HG03469 (cell line): ENCODE data around the gene LRP8.

Source experiments
- ATAC-seq: cut with Tn5 transposase; IDR thresholded peaks from one replicate; pipeline ENCODE4 v1.9.1; 2021; ENCODE audit warnings: mild to moderate bottlenecking, moderate library complexity, moderate number of reproducible peaks; ENCODE audit not compliant: unreplicated experiment

Gene LRP8

DNA sequence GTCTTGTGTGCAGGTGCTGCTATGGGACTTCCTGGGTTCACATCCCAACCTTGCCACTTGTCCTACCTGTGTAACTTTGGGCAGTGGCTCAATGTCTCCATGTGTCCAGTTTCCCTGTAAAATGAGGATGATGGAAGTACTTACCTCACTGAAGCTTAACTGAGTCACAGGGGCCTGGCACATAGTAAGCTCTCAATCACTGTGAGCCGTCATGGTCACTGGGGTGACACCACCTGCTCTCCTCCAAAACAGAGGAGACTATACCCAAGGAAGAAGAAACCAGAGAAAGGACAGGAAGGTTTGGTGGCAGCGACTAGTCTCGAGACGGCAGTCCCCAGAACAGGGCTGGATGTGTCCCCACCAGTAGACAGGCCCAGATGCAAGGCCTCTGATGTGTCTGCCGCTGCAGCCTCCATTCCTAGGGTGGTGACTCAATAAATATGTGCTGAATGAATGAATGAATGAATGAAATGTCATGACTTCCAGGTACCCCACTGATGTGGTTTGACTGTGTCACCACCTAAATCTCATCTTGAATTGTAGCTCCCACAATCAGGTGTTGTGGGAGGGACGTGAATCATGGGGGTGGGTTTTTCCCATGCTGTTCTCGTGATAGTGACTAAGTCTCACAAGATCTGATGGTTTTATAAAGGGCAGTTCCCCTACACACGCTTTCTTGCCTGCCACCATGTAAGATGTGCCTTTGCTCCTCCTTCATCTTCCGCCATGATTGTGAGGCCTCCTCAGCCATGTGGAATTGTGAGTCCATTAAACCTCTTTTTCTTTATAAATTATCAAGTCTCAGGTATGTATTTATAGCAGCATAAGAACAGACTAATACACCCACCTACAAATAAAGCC lies 13.0 kb upstream of the LRP8 start:
- ATAC-seq = no peak

DNA sequence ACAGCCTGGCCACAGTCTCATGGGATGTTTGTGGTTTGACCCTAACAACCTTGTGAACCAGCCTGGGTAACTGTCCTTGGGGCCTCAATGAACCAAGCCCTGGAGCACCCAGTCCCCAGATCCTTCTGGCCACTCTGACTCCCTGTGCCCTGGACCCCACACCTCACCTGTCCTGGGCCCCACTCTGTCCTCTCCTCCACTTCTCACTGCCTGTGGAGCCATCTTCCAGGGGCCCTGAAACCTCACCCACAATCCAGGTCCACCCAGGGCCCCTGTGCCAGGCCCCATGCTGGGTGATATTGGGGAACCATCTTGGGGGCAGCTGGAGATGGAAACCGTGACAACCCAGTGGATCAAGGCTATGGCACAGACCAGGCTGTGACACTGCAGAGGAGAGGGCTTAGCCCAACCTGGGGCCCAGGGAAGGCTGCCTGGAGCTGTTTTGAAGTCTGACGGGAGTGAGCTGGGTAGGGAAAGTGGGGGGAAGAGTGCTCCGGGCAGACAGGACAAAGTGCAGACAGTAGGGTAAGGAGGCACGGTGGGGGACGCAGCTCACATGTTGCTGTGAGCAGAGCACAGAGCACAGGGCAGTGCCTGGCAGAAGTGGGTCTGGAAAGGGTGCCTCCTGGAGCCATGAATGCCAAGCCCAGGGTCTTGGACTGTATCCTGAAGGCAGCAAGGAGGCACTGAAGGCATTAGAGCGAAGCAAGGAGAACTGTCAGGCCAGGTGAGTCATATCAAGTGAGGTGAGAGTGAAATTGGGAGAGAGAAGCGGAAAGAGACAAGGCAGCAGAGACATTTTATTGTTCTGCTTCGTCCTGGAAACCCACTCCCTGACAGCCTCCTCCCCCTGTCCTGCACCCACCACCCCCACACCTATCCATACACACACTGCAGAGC lies 12.1 kb upstream of the LRP8 start:
- ATAC-seq = no peak

DNA sequence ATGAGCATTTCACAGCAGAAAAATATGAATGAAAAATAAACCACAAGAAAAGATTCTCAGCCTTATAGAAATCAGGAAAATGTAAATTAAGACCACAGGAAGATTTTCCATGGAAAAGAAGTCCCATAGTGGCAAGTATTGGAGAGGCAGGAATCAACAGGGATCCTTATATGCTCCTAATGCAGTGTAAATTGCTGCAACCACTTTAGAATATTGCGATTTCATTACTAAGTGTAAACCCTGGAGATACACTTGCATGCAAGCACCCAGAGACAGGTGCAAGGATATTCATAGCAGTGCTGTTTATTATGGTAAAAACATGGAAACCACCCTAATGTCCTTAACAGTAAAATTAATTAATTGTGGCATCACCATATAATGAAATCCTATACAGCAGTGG lies 10.6 kb upstream of the LRP8 start:
- no peak for ATAC-seq

DNA sequence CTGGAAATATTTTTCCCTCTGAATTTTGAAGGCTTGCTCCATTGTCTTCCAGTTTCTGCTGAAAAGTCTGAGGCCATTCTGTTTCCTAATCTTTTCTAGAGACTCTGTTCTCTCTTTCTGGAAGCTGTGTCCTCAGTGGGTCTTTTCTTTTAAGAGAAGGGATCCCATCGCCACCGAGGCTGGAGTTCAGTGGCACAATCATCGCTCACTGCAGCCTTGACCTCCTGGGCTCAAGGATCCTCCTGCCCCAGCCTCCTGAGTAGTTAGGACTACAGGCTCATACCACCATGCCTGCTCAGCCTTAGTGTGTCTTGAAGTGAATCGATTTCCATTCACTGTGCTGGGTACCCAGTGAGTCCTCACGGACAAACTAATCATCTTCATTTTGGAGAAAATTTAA lies 9.6 kb upstream of the LRP8 start:
- no peak for ATAC-seq

DNA sequence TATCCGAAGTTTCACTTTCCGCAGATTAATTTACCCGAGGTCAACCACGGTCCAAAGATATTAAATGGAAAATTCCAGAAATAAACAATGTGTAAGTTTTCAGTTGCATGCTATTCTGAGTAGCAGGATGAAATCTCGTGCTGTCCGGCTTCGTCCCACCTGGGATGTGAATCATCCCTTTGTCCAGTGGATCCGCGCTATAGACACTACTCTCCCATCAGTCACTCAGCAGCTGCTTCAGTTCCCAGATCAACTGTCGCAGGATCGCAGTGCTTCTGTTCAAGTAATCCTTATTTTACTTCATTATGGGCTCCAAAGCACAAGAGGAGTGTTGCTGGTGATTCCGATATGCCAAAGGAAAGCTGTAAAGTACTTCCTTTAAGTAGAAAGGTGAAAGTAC lies 8.3 kb upstream of the LRP8 start:
- ATAC-seq = no peak

DNA sequence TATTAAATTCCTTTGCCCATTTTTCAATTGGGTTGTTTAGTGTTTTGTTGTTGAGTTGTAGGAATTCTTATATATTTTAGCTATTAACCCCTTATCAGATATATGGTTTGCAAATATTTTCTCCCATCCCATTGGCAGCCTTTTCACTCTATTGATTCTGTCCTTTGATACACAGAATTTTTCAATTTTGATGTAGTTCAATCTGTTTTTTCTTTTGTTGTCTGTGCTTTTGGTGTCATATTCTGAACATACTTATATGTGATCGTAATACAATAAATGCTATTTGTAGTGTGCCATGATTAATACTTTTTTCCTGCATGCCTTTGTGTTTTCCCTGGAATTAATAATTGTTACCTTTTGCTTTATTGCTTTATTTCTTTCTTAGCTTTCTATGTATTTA lies 7.8 kb upstream of the LRP8 start:
- no peak for ATAC-seq

DNA sequence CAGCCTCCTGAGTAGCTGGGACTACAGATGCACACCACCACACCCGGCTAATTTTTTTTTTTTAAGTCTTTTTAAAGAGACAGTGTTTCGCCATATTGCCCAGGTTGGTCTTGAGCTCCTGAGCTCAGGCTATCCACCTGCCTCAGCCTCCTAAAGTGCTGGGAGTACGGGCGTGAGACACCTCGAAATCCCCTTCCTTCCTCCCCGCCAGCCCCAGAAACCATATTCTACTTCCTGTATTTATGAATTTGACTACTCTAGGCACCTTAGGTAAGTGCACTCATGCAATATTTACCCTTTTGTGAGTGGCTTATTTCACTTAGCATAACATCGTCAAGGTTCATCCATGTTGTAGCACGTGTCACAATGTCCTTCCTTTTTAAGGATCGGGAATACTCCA lies 6.9 kb upstream of the LRP8 start:
- no peak for ATAC-seq

DNA sequence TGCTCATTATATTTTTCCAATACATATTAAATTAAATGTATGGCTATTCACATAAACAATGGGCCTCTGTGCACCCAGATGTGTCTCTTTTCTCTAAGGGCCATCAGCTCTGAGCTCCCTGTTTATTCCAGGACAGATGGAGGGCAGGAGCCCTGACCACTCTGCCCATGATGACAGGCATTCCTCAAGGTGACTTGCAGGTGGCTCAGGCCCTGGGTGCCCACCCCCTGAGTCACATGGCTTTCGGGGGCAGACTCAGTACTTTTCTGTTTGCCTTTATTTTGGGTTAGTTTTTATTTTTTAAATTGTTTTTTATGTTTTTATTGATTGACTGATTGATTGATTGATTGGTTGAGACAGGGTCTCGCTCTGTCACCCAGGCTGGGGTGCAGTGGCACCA lies 6.4 kb upstream of the LRP8 start:
- no peak for ATAC-seq

DNA sequence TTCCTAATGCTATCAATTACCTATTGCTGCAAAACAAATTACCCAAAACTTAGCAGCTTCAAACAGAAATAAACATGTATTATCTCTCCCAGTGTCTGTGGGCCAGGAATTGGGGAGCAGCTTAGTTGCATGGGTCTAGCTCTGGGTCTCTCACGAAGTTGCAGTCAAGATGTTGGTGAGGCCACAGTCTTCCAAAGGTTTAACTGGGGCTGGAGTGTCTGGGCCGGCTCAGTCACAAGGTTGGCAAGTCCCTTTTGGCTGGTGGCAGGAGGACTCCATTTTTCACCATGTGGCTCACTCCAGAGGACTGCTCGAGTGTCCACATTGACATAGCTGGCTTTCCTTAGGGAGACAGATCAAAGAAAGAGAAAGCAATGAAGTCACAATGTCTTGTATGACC lies 5.0 kb upstream of the LRP8 start:
- no peak for ATAC-seq

DNA sequence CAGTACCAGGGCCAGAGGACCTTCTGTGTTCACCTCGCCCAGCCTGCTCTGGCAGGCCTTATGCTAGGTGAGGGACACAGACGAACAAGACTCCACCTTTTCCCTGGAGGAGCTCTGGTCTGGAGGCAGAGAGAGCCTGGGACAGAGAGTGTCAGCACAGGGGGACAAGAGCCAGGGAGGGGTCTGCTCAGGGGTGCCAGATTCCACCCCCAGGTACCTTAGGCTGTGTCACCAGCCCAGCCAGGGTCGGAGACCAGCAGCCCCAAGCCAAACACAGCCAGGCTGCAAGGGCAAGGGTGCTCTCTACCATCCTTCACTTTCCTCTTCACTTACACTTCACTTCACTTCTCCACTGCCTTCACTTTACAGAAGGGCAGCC lies 4.3 kb upstream of the LRP8 start:
- ATAC-seq = no peak

DNA sequence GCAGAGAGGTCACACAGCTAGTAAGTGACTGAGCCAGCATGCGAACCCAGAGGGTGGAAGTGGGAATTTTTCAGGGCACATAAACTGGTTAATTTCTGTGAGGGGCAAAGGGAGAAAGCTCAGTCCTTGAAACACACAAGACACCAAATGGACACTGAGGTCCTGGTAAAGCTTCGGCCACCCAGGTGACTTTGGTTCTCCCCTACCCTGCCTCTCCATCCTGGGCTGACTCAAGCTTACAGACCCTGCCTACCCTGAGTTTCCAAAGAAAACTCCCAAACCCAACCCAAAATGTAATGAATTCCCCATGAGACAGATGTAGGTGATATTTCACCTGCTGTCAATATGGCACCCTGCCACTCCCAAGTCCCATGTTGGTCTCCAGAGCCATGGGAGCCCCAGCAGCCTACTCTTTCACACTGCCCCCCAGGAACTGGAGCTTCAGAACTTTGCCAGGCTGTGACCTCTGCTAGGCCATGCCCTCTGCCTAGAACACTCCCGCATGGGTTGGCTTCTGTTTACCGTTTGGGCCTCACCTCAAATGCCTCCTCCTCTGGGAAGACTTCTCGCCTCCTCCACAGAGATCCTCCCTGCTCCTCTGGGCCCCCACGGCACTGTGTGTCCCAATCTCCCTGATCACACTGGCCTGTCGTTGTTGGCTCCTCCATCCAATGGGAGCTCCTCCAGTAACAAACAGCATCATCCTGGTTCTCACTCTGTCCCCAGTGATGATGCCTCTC lies 3.7 kb upstream of the LRP8 start:
- no peak for ATAC-seq

DNA sequence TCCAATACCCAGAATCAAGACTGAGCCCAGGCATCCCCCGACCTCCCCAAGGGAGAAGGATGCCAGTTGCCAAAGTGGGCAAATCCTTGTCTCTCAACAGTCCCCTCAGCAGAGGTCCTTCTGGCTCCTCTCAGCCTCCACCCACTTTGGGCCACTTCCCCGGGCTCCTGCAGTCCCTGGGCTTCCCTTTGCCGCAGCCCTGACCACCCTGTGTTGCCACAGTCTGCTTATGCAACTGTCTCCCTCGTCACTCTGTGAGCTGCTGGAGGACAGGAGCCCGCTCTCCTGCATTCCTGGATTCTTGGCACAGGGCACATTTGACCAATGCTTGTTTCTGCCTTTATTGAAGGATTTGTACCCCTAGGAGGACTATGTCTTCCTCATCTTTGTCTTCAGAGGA lies 2.9 kb upstream of the LRP8 start:
- ATAC-seq = no peak

DNA sequence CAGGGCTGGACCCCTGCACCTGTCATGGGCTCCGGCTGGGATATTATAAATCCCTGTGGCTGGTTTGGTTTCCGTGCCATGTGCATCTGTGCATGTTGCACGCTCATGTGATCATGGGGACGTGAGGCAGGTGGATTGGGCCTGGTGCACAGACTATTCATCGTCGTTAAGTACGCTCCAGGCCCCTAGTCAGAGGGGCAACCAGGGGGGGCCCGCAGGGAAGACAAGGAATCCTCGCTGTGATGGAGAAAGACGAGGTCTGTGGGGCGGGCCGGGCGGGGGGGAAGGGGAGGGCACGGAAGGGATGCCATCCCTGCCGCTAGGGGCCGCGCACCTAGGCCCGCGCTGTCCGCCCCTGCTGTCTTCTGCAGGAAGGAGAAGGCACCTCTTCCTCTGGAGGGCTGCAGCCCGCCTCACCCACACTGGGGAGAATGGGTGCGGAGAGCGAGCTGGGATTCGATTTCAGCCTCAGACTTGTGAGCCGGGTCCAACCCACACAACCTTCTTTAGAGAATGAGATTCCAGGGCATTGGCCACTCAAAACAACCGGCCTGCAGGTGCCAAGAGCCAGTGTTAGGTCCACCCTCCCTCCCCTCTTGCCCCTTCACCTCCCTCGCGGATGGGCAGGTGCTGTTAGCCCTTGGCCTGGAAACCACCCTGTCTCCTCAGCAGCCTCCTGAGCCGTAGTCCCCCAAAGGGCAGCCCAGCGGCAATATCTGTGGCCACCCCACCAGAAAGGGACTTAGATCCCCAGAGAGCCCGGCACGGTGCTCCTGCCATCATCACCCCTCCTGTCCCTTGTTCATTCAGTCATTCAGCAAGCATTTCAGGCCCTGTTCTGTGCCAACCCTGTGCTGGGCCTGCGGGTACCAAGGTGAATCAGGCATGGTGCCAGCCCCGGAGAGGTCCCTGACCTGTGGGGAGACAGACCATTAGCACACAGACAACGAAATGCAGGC lies 950 bp upstream of the LRP8 start:
- no peak for ATAC-seq

DNA sequence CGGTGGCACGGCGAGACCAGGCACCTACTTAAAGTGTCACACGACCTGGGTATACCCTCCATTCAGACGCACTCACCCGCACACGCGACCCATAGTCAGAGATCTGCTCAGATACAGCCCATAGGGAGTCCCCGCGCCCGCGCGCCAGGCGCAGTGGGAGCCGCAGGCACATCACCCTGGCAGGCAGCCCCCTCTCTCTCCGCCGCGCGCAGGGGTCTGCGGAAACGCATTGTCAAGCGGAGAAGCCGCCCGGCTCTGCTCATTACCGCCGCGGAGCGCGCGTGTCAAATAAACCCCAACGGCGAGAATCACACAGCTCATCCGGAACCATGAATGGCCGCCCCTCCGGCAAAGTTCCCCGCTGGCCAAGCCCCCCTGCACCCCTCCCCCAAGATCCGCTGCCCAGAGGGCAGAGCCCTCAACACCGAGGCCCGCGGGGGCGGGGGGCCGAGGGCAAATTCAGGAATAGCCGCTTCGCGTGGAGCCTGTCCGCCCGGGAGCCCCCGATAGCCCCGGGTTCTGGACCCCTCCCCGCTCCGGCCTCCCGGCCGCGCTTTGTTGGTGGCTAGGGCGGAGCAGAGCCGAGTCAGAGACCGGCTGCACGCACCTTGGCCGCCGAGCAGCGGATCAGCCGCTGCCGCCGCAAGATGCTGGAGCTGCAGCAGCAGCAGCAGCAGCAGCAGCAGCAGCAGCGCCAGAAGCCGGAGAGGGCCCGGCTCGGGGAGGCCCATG lies 522 bp downstream of the LRP8 start:
- no peak for ATAC-seq

DNA sequence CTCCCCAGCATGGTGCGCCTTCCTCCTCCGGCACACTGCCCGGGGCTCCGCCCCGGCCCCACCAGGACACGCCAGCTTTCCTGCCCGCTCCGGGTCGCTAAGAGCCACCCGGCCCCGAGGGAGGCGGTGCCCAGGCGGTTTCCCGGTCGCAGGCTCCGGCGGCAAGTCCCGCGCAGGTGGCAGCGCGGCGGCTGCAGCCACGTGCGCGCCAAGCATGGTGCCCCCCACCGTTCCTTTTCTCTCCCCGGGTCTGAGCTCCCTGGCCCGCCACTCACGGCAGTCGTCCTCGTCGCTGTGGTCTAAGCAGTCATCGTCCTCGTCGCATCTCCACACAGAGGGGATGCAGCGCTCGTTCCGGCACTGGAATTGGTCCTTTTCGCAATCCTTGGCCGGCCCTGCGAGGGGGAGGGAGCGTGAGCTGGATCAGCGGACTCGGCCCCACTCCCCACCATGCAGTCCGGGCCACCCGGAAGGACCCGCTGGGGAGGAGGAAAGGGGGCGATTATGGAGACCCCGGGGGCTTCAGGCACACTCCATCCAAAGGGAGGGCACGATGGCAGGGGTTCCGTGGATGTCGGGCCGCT lies 1.2 kb downstream of the LRP8 start:
- ATAC-seq = peak; percentile 8

DNA sequence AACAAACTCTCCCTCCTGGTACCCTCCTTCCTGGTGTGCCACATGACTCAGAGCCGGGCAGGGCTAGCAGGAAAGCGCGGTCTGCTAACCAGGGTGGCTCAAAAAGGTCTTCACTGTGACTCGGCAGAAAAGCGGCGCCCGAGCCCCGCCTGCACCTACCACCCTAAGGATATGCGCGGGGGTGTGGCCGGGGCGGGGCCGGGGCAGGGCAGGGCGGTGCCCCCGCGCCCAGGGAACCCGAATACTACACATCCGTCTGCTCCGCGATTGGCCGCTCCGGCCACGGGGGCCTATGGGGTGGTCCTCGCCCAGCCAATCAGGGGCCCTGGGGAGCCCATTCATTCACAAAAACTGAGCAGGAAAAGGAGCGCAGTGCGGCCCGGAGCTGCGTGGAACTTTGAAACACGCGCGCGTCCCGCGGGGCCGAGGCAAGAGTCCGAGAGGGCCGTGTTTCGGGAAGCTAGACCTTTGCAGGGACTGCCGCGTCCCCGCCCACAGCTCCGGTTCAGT lies 1.7 kb downstream of the LRP8 start:
- ATAC-seq = peak; percentile 84

DNA sequence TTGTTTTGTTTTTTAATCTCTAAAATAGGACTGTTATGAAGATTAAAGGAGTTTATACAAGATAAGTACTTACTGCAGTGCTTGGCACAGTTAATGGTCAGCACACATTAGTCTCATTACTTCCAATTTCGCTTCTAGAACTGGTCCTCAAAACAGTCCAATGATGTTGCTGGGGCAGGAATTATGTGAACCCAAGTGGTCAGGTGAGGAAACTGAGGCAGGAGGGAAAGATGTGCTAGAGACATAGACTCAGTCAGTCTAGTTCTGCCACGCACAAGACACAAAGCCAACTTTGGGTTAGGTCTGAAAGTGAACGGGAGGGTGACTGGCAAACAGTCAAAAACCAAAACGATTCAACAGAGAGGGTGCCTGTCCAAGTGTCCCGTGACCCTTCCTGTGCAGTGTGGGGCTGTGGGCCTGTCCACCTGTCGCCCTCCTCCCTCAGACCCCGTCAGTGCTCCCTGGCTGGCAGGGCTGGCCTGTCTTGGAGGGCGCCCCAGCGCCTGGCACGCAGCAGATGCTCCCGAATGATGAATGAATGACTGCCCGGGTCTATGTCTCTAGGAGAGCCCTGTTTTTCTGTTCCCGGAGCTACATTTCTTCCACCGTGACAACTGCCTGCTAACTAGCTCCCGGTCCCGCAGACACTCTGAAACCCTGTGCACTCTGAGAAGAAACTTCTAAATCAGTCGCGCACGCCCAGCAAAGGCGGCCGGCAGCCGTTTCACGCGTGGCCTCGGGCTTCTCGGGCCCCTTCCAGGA lies 2.4 kb downstream of the LRP8 start:
- ATAC-seq = no peak

DNA sequence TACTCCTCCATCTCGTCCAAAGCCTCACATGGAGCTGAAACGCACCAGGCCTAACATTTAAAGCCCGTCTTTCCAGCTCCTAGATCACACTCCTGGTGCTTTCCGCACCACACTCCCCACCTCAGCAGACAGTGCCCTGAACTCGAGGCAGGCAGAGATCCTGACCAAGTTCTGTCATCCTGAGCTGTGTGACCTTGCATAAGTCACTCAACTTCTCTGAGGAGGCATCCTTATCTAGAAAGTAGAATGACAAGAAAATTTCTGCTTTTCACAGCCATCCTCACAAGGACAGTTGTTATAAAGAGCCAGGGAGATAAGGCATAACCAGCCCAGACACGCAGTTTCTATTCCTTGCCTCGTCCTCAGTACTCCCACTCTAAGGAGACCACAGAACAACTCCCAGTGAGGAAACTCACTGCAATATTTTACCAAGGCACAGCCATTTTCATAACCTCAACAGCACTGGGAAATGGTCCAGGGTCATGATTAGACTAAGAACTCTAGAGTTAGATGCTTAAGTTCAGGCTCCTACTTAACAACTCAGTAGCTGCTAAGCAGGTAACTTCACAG lies 3.1 kb downstream of the LRP8 start:
- ATAC-seq = no peak
